Mucosa of descending colon (tissue), 3 donors: ENCODE results near the gene SFXN5. TPM values are rescaled to one million over a fixed set of nuclear protein-coding genes. Genes with fewer than 3 reads are reported as not detected.

Source experiments
- ATAC-seq: fragments of 200-7000 bp; cut with Tn5 transposase; one replicate; pipeline ENCODE4 v1.9.1; 2020; ENCODE audit warnings: mild to moderate bottlenecking, moderate library complexity
- DNase-seq, 3 donors: peaks; one replicate each; pipeline ENCODE4 v3.0.0-alpha.2; 2020
- H3K36me3 ChIP-seq: fragments of 200-600 bp; one replicate; pipeline ENCODE4 v1.8.0; 2021; ENCODE audit warnings: low read depth, mild to moderate bottlenecking
- H3K4me1 ChIP-seq: fragments of 200-600 bp; one replicate; pipeline ENCODE4 v1.8.0; 2021; ENCODE audit warnings: low read depth, mild to moderate bottlenecking
- H3K4me3 ChIP-seq: fragments of 200-600 bp; one replicate; pipeline ENCODE4 v1.8.0; 2021; ENCODE audit warnings: mild to moderate bottlenecking
- H3K9me3 ChIP-seq: fragments of 200-600 bp; one replicate; pipeline ENCODE4 v1.8.0; 2021; ENCODE audit warnings: mild to moderate bottlenecking
- intact Hi-C, 2 donors: fragments of 100-400 bp; cut with DNase I in 1 of 2; cut with micrococcal nuclease in 1 of 2; formaldehyde crosslinking; loops; one replicate each; pipeline versions ENCODE4 v1.11.0 to v1.11.1; 2022; cut with DNase I, micrococcal nuclease
- total RNA-seq, 3 donors: library from RNA; stranded (reverse); fragmentation: NEBNext Ultra II Directional in 2 of 3; extraction: Animal tissue kit (Norgen Biotek cat#: 25700) in 2 of 3; gene quantifications; one replicate each; pipeline versions ENCODE4 v1.2.1 to v1.2.4, GENCODE V29; 2021 to 2023
- TF ChIP-seq, protein P1 (sequence below): fragments of 200-600 bp; IDR thresholded peaks from one replicate; pipeline ENCODE4 v1.8.0; 2022; ENCODE audit warnings: antibody characterized with exemption, mild to moderate bottlenecking
- donor health status: DM: no; HTN: no; CAD: no; lungs with moderate emphysema.
- donor health status: DM: no; HTN: no; CAD: no.
- donor health status: DM: no; HTN: yes; CAD: no.

SFXN5 gene
- total RNA-seq, 3 donors from 2014 or later: 22.2 to 30.9 (median 27.5) TPM

GRCh38 chr2:73088211-73088610 lies 16.7 kb upstream of the SFXN5 start:
- Histone ChIP-seq H3K9me3 (no peaks in the 10 kb centered on the region), H3K36me3 (no peaks in the 10 kb centered on the region), H3K4me1 (no peaks in the 10 kb centered on the region), H3K4me3 (no peak overlapping the region)
- TF ChIP-seq, protein P1, sequence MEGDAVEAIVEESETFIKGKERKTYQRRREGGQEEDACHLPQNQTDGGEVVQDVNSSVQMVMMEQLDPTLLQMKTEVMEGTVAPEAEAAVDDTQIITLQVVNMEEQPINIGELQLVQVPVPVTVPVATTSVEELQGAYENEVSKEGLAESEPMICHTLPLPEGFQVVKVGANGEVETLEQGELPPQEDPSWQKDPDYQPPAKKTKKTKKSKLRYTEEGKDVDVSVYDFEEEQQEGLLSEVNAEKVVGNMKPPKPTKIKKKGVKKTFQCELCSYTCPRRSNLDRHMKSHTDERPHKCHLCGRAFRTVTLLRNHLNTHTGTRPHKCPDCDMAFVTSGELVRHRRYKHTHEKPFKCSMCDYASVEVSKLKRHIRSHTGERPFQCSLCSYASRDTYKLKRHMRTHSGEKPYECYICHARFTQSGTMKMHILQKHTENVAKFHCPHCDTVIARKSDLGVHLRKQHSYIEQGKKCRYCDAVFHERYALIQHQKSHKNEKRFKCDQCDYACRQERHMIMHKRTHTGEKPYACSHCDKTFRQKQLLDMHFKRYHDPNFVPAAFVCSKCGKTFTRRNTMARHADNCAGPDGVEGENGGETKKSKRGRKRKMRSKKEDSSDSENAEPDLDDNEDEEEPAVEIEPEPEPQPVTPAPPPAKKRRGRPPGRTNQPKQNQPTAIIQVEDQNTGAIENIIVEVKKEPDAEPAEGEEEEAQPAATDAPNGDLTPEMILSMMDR: no peak
- intact Hi-C loops: loop anchor here in 1 of 2 donors (10.0 kb wide), 1 partner anchor 193 kb away; no protein-coding TSS in a partner anchor
- DNase-seq (no peak), ATAC-seq (no peak)

GRCh38 chr2:73087311-73087710 lies 15.8 kb upstream of the SFXN5 start:
- Histone ChIP-seq H3K36me3 (no peaks in the 10 kb centered on the region), H3K4me1 (no peaks in the 10 kb centered on the region), H3K9me3 (no peaks in the 10 kb centered on the region), H3K4me3 (no peak overlapping the region)
- ATAC-seq (no peak), DNase-seq (no peak)
- intact Hi-C loops: loop anchor here in 1 of 2 donors (10.0 kb wide), 1 partner anchor 193 kb away; no protein-coding TSS in a partner anchor
- TF ChIP-seq, protein P1: no peak

- no peaks in the 10 kb centered on the region for H3K36me3 ChIP-seq
- DNase-seq (peak; percentile 81 to 95 (median 88)), ATAC-seq (peak; percentile 83)
- intact Hi-C loops: loop anchor here (2.0 to 10.0 kb wide), 2 partner anchors 71 to 191 kb away; no protein-coding TSS in a partner anchor
- no peaks in the 10 kb centered on the region for H3K4me1 ChIP-seq
- TF ChIP-seq, protein P1: peak; percentile 91
- H3K9me3 ChIP-seq: no peaks in the 10 kb centered on the region
- no peak overlapping the region for H3K4me3 ChIP-seq
Observed at GRCh38 chr2:73085691-73086090, 14.2 kb upstream of the SFXN5 start.

GRCh38 chr2:73084971-73085370 lies 13.5 kb upstream of the SFXN5 start:
- peak; percentile 51 for ATAC-seq
- intact Hi-C loops: loop anchor here (2.0 to 10.0 kb wide), 2 partner anchors 72 to 190 kb away; no protein-coding TSS in a partner anchor
- no peak for DNase-seq

DNA sequence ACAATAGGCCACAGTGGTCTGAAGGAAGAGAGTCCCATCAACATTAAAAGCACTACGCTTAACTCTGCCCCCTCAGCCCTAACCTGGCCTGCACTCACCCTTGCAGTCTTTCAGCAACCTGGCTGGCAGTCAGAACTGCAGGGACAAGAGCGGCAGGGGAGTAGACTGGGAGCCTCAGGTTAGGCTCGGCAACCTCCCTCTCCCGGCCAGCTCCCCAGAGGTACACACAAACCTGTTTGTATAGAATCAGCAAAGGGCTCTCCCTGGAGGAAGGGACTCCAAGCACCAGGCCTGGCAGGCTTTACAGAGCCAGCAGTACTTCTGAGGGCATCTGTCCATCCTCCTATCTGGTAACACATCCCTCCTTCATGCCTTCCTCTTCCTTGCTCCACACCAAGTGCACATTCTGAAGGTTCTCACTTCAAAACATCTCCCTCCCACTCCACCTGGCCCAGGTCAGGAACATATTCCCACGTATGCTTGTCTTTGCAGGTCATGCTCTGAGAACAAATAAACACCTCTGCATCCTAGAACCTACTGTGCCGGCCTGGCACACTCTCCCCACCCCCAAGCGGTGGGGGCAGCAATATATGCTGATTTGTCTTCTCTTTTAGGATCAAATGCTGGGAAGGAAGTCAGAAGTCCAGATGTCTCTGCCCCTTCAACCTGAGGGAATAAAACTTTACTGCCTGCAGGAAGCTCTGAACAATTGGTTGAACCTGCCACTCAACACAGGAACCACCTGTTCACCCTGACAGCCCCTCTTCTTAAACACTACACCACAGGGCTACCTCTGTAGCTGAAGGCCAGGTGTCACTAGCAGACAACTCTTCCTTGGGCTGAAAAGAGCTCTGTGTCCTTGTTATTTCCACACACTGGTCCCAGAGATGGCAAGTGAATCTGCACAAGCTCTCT lies 12.6 kb upstream of the SFXN5 start:
- peak; percentile 55 for ATAC-seq
- TF ChIP-seq, protein P1: no peak
- Histone ChIP-seq H3K9me3 (no peaks in the 10 kb centered on the region), H3K36me3 (no peaks in the 10 kb centered on the region), H3K4me3 (no peak overlapping the region), H3K4me1 (no peaks in the 10 kb centered on the region)
- intact Hi-C loops: loop anchor here (2.0 to 10.0 kb wide), 2 partner anchors 73 to 189 kb away; no protein-coding TSS in a partner anchor
- no peak for DNase-seq

More at GRCh38 chr2:73084971-73085370, 13.5 kb upstream of the SFXN5 start:
- TF ChIP-seq, protein P1: no peak
- Histone ChIP-seq H3K9me3 (no peaks in the 10 kb centered on the region), H3K36me3 (no peaks in the 10 kb centered on the region), H3K4me1 (no peaks in the 10 kb centered on the region), H3K4me3 (no peak overlapping the region)
